GM18502 (cell line): ENCODE measurements around the gene TOR1AIP2.

Source experiments
- ATAC-seq: cut with Tn5 transposase; IDR thresholded peaks from one replicate; pipeline ENCODE4 v1.9.1; 2021; ENCODE audit warnings: mild to moderate bottlenecking; ENCODE audit not compliant: unreplicated experiment, poor library complexity

TOR1AIP2 gene

GRCh38 chr1:179877586-179878265 lies at the start of gene TOR1AIP2:
Gene TOR1AIP2 (minus strand): TSS chr1:179877803. CDS start chr1:179852665, 25,138 bp downstream.
- peak; percentile 58 for ATAC-seq

GRCh38 chr1:179926850-179927205 lies 49.2 kb upstream of the TOR1AIP2 start:
- ATAC-seq, result no peak

- no peak for ATAC-seq
Measured at GRCh38 chr1:179925922-179926849, 48.6 kb upstream of the TOR1AIP2 start.

- ATAC-seq, result no peak
Measured at GRCh38 chr1:179925302-179925701, 47.7 kb upstream of the TOR1AIP2 start.

GRCh38 chr1:179924268-179924667 lies 46.7 kb upstream of the TOR1AIP2 start:
- ATAC-seq, result peak; percentile 59

- ATAC-seq, result no peak
Measured at GRCh38 chr1:179923029-179923428, 45.4 kb upstream of the TOR1AIP2 start.

GRCh38 chr1:179921981-179922872 lies 44.6 kb upstream of the TOR1AIP2 start:
- ATAC-seq, result no peak

GRCh38 chr1:179921472-179921871 lies 43.9 kb upstream of the TOR1AIP2 start:
- ATAC-seq, result no peak

GRCh38 chr1:179917601-179918429 lies 40.2 kb upstream of the TOR1AIP2 start:
- ATAC-seq, result no peak

GRCh38 chr1:179911812-179912211 lies 34.2 kb upstream of the TOR1AIP2 start:
- ATAC-seq, result no peak

- no peak for ATAC-seq
Measured at GRCh38 chr1:179910934-179911333, 33.3 kb upstream of the TOR1AIP2 start.

- no peak for ATAC-seq
Measured at GRCh38 chr1:179889589-179889988, 12.0 kb upstream of the TOR1AIP2 start.

GRCh38 chr1:179888071-179888470 lies 10.5 kb upstream of the TOR1AIP2 start:
- ATAC-seq, result no peak

- peak; percentile 28 for ATAC-seq
Measured at GRCh38 chr1:179883745-179884138, 6.1 kb upstream of the TOR1AIP2 start.

- no peak for ATAC-seq
Measured at GRCh38 chr1:179883040-179883744, 5.6 kb upstream of the TOR1AIP2 start.

GRCh38 chr1:179882253-179883039 lies 4.8 kb upstream of the TOR1AIP2 start, which contains the start of gene TOR1AIP1:
Gene TOR1AIP1 (plus strand): TSS chr1:179882285. CDS start chr1:179882503, 218 bp downstream.
- ATAC-seq, result peak; percentile 78

- no peak for ATAC-seq
Measured at GRCh38 chr1:179881642-179882252, 4.1 kb upstream of the TOR1AIP2 start.

GRCh38 chr1:179879797-179880196 lies 2.2 kb upstream of the TOR1AIP2 start:
- ATAC-seq, result no peak
